Mesothelial cell of epicardium (in vitro differentiated cells): ENCODE results near the gene CENATAC. TPM values are rescaled to one million over a fixed set of nuclear protein-coding genes. Genes with fewer than 3 reads are reported as not detected.
"Not testable (repeated sequence)": the region's sequence is repeated elsewhere in the genome, so short reads cannot be mapped to it uniquely, and the experiment has no call there.

ENCODE experiments used
- DNase-seq, 2 experiments: peaks; one replicate each; pipeline ENCODE4 v3.0.0; 2021; ENCODE audit warnings: low spot score in 2 of 2; ENCODE audit not compliant: unreplicated experiment in 2 of 2
- H3K27ac Mint-ChIP-seq: 2 replicates; pipeline ENCODE4 v1.8.0; 2021; ENCODE audit warnings: mixed read lengths
- H3K27me3 Mint-ChIP-seq: 2 replicates; pipeline ENCODE4 v1.8.0; 2021; ENCODE audit warnings: low read depth, mixed read lengths
- H3K36me3 Mint-ChIP-seq: 2 replicates; pipeline ENCODE4 v1.8.0; 2021; ENCODE audit warnings: mixed read lengths
- H3K4me1 Mint-ChIP-seq: 2 replicates; pipeline ENCODE4 v1.8.0; 2021; ENCODE audit warnings: mixed read lengths
- H3K4me3 Mint-ChIP-seq: 2 replicates; pipeline ENCODE4 v1.8.0; 2021; ENCODE audit warnings: mild to moderate bottlenecking, moderate library complexity, mixed read lengths
- H3K9me3 Mint-ChIP-seq: 2 replicates; pipeline ENCODE4 v1.8.0; 2021; ENCODE audit warnings: mixed read lengths
- CTCF ChIP-seq: fragments of 200-600 bp; sonication (generic); IDR thresholded peaks from one replicate; pipeline ENCODE4 v1.5.0; 2021; ENCODE audit warnings: antibody characterized with exemption; ENCODE audit not compliant: unreplicated experiment
- total RNA-seq: library from RNA; stranded (reverse); gene quantifications from 3 replicates; pipeline ENCODE4 v1.2.1, GENCODE V29; 2021

The CENATAC gene
- total RNA-seq, 1 donor from 2014 or later: 69.1 TPM

GRCh38 chr11:118984825-118985224 lies 13.1 kb upstream of the CENATAC start:
- no peak for DNase-seq
- no peaks in the 10 kb centered on the region for H3K9me3 Mint-ChIP-seq
- H3K4me1 Mint-ChIP-seq: no peaks in the 10 kb centered on the region
- H3K27me3 Mint-ChIP-seq: no peaks in the 10 kb centered on the region
- H3K27ac Mint-ChIP-seq: no peak overlapping the region
- no peak overlapping the region for H3K4me3 Mint-ChIP-seq
- H3K36me3 Mint-ChIP-seq: no peaks in the 10 kb centered on the region
- no peak for TF ChIP-seq CTCF

- no peak for DNase-seq
- Mint-ChIP-seq H3K36me3 (no peaks in the 10 kb centered on the region), H3K9me3 (peaks cover under 1% of the 10 kb centered on the region), H3K27ac (peak overlapping the region; percentile 51), H3K4me3 (no peak overlapping the region), H3K4me1 (no peaks in the 10 kb centered on the region), H3K27me3 (no peaks in the 10 kb centered on the region)
- TF ChIP-seq CTCF: no peak
Observed at GRCh38 chr11:118988280-118988679, 9.7 kb upstream of the CENATAC start.

DNA sequence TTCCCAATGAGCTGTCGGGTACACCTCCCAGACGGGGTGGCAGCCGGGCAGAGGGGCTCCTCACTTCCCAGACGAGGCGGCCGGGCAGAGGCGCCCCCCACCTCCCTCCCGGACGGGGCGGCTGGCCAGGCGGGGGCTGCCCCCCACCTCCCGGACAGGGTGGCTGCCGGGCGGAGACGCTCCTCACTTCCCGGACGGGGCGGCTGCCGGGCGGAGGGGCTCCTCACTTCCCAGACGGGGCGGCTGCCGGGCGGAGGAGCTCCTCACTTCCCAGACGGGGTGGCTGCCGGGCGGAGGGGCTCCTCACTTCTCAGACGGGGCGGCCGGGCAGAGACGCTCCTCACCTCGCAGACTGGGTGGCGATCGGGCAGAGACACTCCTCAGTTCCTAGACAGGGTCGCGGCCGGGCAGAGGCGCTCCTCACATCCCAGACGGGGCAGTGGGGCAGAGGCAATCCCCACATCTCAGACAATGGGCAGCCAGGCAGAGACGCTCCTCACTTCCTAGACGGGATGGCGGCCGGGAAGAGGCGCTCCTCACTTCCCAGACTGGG lies 6.4 kb upstream of the CENATAC start:
- H3K4me3 Mint-ChIP-seq, H3K9me3 Mint-ChIP-seq, H3K27me3 Mint-ChIP-seq, H3K36me3 Mint-ChIP-seq, H3K27ac Mint-ChIP-seq, DNase-seq, H3K4me1 Mint-ChIP-seq: not testable (repeated sequence)

GRCh38 chr11:118996926-118997626 lies 862 bp upstream of the CENATAC start:
- DNase-seq: no peak
- peak overlapping the region; percentile 91 for H3K4me3 Mint-ChIP-seq
- no peaks in the 10 kb centered on the region for H3K27me3 Mint-ChIP-seq

GRCh38 chr11:118998388-118998717 lies 415 bp downstream of the CENATAC start:
- Mint-ChIP-seq H3K4me3 (peak overlapping the region; percentile 91), H3K9me3 (peaks cover 4% of the 10 kb centered on the region), H3K4me1 (peaks cover 30% of the 10 kb centered on the region), H3K27ac (peak overlapping the region; percentile 96), H3K36me3 (peaks cover 12% of the 10 kb centered on the region), H3K27me3 (no peaks in the 10 kb centered on the region)
- no peak for DNase-seq
- no peak for TF ChIP-seq CTCF

More at GRCh38 chr11:118996926-118997626, 862 bp upstream of the CENATAC start:
- Mint-ChIP-seq H3K9me3 (peaks cover 4% of the 10 kb centered on the region), H3K4me1 (peaks cover 30% of the 10 kb centered on the region), H3K36me3 (peaks cover 8% of the 10 kb centered on the region), H3K27ac (peak overlapping the region; percentile 96)
- TF ChIP-seq CTCF: no peak

- H3K9me3 Mint-ChIP-seq: no peaks in the 10 kb centered on the region
- H3K4me3 Mint-ChIP-seq: peak overlapping the region; percentile 91
- peaks cover 30% of the 10 kb centered on the region for H3K4me1 Mint-ChIP-seq
- DNase-seq: peak in 1 of 2 experiments; percentile 45
- H3K36me3 Mint-ChIP-seq: peaks cover 12% of the 10 kb centered on the region
- peak overlapping the region; percentile 96 for H3K27ac Mint-ChIP-seq
- no peak for TF ChIP-seq CTCF
- no peaks in the 10 kb centered on the region for H3K27me3 Mint-ChIP-seq
Observed at GRCh38 chr11:118998822-118999221, 884 bp downstream of the CENATAC start.
